ENCODE measurements around the gene ITGB6.

The ITGB6 gene

DNA sequence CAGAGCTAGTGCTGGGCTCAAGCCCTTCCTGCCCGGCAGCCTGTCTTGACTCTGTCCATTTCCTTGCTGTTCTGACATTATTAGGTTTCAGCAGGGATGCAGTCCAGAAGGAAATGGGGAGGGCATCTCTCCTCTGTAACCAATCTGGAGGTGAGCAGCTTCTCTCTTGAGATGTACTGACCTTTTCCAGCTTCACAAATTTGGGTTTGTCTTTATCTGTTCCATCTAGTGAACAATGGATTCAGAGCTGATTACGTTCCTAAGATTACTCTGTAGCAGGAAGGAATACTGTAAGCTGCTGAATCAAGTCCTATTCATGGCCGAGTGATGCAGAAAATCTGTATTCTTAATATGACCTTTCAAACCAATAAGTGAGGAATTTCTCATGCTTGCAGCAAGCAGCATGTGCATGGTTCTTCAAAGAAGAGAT, 148.7 kb downstream of the ITGB6 start:
- DNase-seq (ENCODE audit: low spot score), result no peak

DNA sequence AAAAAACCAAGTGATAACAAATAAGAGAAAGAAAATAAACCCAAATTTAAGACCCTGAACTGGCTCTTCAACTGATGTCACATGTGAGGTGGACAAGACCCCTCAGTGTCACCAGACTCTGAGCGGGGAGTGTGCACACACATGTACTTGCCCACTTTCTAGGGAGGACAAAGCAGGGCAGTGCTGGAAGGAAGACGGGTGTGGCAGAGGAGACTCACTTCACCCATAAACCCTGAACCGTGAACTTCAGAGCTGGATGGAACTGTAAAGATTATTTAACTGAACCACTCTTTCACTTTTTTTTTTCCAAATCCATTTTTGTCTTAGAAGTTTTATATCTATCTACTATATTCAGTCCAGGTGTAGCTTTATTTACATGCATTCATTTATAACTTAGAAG, 149.9 kb downstream of the ITGB6 start:
- no peak for DNase-seq (ENCODE audit: low spot score)

Measured in ecto neural progenitor cell (in vitro differentiated cells).